ENCODE data around the gene ORAI3.

Gene ORAI3

GRCh38 chr16:30953111-30953510 is 4.2 kb downstream of the ORAI3 start:
- no peak for TF ChIP-seq CTCF (IDR thresholded peaks at IDR 0.05; ENCODE audit: control insufficient read depth, extremely low read depth, insufficient read depth)
- no peak overlapping the region for H3K4me3 ChIP-seq (ENCODE audit: low read depth, low read length)
- DNase-seq (ENCODE audit: low read depth), result no peak

GRCh38 chr16:30953511-30954124 is 4.8 kb downstream of the ORAI3 start:
- no peak overlapping the region for H3K4me3 ChIP-seq (ENCODE audit: low read depth, low read length)
- peak; percentile 40 for TF ChIP-seq CTCF (IDR thresholded peaks at IDR 0.05; ENCODE audit: control insufficient read depth, extremely low read depth, insufficient read depth)
- DNase-seq (ENCODE audit: low read depth), result no peak

- H3K4me3 ChIP-seq (ENCODE audit: low read depth, low read length), result no peak overlapping the region
- DNase-seq (ENCODE audit: low read depth), result no peak
- TF ChIP-seq CTCF (IDR thresholded peaks at IDR 0.05; ENCODE audit: control insufficient read depth, extremely low read depth, insufficient read depth), result no peak
Observed at GRCh38 chr16:30954993-30955392, 6.1 kb downstream of the ORAI3 start.

GRCh38 chr16:30956601-30957455 is 8.0 kb downstream of the ORAI3 start:
- peak overlapping the region; percentile 88 for H3K4me3 ChIP-seq (ENCODE audit: low read depth, low read length)
- DNase-seq (ENCODE audit: low read depth), result peak; percentile 37
- TF ChIP-seq CTCF (IDR thresholded peaks at IDR 0.05; ENCODE audit: control insufficient read depth, extremely low read depth, insufficient read depth), result peak; percentile 35; the same call in 1 of the 2 replicates

GRCh38 chr16:30957456-30958174 is 8.7 kb downstream of the ORAI3 start, which contains the start of gene SETD1A:
TSS of gene SETD1A (plus strand) at chr16:30957754. CDS start at chr16:30958732, 978 bp downstream.
- TF ChIP-seq CTCF (IDR thresholded peaks at IDR 0.05; ENCODE audit: control insufficient read depth, extremely low read depth, insufficient read depth), result no peak
- peak within 1 kb of the TSS; percentile 88 for H3K4me3 ChIP-seq (ENCODE audit: low read depth, low read length)
- DNase-seq (ENCODE audit: low read depth), result peak; percentile 83

GRCh38 chr16:30958175-30959079 is 9.6 kb downstream of the ORAI3 start:
- H3K4me3 ChIP-seq (ENCODE audit: low read depth, low read length), result peak overlapping the region; percentile 88
- no peak for DNase-seq (ENCODE audit: low read depth)
- TF ChIP-seq CTCF (IDR thresholded peaks at IDR 0.05; ENCODE audit: control insufficient read depth, extremely low read depth, insufficient read depth), result no peak

Measured in LNCaP clone FGC (cell line).